Esophagus muscularis mucosa (tissue), 4 donors: Measurements from ENCODE around the gene PLBD2. TPM values are rescaled to one million over a fixed set of nuclear protein-coding genes. Genes with fewer than 3 reads are reported as not detected.

ENCODE experiments used
- DNase-seq: peaks from one replicate; pipeline ENCODE4 v3.0.0-alpha.2; 2017; ENCODE audit errors: extremely low spot score
- H3K27ac ChIP-seq, 4 donors: fragments of 200-600 bp; sonication (generic); replicated peaks in 1 of 4; 1 replicate in 3 of 4; 2 replicates in 1 of 4; pipeline ENCODE4 v1.5.1; 2016 to 2019; ENCODE audit warnings: mild to moderate bottlenecking in 1 of 4
- H3K27me3 ChIP-seq, 4 donors: fragments of 200-600 bp; sonication (generic); one replicate each; pipeline versions ENCODE4 v1.5.1 to v1.6.0; 2016 to 2019
- H3K36me3 ChIP-seq, 4 donors: fragments of 200-600 bp; sonication (generic); one replicate each; pipeline ENCODE4 v1.5.1; 2016 to 2019
- H3K4me1 ChIP-seq, 4 donors: fragments of 200-600 bp; sonication (generic); one replicate each; pipeline ENCODE4 v1.5.1; 2016 to 2019
- H3K4me3 ChIP-seq, 4 donors: fragments of 200-600 bp; sonication (generic); 1 replicate in 2 of 4; 2 replicates in 2 of 4; pipeline ENCODE4 v1.5.1; 2016 to 2019; ENCODE audit warnings: mild to moderate bottlenecking in 4 of 4, moderate library complexity in 1 of 4
- H3K9me3 ChIP-seq, 4 donors: fragments of 200-600 bp; sonication (generic); 1 replicate in 3 of 4; 2 replicates in 1 of 4; pipeline ENCODE4 v1.5.1; 2016 to 2019
- EP300 ChIP-seq: sonication (generic); formaldehyde crosslinking; IDR thresholded peaks from one replicate; pipeline ENCODE4 v1.6.1; 2017; ENCODE audit warnings: antibody characterized with exemption
- POLR2A ChIP-seq: fragments of 450-650 bp; IDR thresholded peaks from one replicate; pipeline ENCODE4 v1.6.1; 2017; ENCODE audit warnings: antibody characterized with exemption, moderate library complexity, mild to moderate bottlenecking, low read depth
- POLR2AphosphoS5 ChIP-seq, 2 donors: sonication (generic); formaldehyde crosslinking; IDR thresholded peaks; one replicate each; pipeline ENCODE4 v1.6.1; 2017; ENCODE audit warnings: antibody characterized with exemption in 2 of 2
- WGBS: methylation state at CpG from one replicate; pipeline ENCODE4 v1.1.5; 2018; 5-methylcytosine and 5-hydroxymethylcytosine counted together
- intact Hi-C: fragments of 100-400 bp; cut with DNase I; formaldehyde crosslinking; loops from one replicate; pipeline ENCODE4 v1.15.1; 2023
- total RNA-seq, 4 donors: library from RNA; depleted of rRNA; stranded (reverse); fragments of >200 nt; gene quantifications; one replicate each; pipeline versions ENCODE4 v1.1.0 to v1.2.1, GENCODE V29; 2016
- TF ChIP-seq, protein P1 (sequence below), 3 experiments: fragments of 200-600 bp in 2 of 3; fragments of 450-650 bp in 1 of 3; sonication (generic) in 2 of 3; IDR thresholded peaks; one replicate each; pipeline ENCODE4 v1.5.1; 2017 to 2019; ENCODE audit warnings: antibody characterized with exemption in 3 of 3, mild to moderate bottlenecking in 2 of 3, moderate library complexity in 1 of 3

Gene PLBD2
- total RNA-seq, 4 donors from 2014 or later = 30.2 to 60.9 (median 33.1) TPM

DNA sequence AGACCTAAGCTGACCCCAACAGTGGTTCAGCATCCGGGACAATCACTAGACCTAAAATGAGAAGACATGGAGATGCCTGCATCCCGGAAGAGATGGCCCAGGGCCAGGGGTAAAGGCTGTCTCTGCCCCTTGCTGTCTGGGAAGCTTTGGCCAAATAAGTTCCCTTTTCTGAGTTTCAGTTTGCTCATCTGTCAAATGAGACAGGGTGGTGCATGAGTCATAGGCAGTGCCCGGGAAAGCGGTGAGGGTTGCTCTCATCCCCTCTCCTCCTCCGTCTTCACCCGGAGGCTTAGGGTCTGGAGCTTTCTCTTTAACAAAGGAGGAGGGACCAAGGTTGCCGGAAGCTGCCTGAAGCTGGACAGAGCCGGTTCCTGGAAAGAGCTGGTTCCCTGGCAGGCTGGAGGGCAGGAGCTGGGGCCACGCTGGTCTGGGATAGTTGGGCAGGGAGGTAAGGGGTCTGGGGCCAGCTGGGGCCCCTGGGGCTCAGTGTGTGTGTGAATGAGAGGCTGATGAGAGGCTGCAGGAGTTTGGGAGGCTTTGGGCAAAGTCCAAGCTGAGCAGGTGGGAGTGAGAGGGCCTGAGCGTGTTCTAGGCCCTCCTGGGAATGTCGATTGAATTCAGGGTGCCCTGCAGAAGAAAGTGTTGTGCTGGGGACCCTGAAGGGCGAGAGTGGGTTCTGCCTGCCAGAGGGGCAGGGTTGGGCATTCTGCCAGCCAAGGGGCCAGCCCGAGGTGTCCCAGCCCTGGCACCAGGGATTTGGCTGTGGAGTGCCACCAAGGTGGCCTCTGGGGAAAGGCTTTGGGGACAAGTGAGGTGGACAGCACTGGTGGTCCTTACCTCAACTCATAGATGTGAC lies 63.9 kb downstream of the PLBD2 start, which contains the start of gene SDSL:
Gene SDSL, plus strand, starts transcription at position 351 of the 856 bp plus-strand sequence. CDS start 5,603 bp downstream, outside the sequence.
- Histone ChIP-seq H3K27ac (peak within 1 kb of the TSS; percentile 40 to 62 (median 58)), H3K36me3 (no peaks in the 10 kb centered on the region), H3K9me3 (no peaks in the 10 kb centered on the region), H3K4me3 (peak within 1 kb of the TSS; percentile 52 to 67 (median 56)), H3K4me1 (peaks cover 8 to 21% (median 16%) of the 10 kb centered on the region in 4 donors), H3K27me3 (no peaks in the 10 kb centered on the region)
- TF ChIP-seq POLR2A (no peak), POLR2AphosphoS5 (IDR thresholded peaks at IDR 0.05) (peak in 1 of 2 donors; percentile 61), EP300 (no peak)
- TF ChIP-seq, protein P1, sequence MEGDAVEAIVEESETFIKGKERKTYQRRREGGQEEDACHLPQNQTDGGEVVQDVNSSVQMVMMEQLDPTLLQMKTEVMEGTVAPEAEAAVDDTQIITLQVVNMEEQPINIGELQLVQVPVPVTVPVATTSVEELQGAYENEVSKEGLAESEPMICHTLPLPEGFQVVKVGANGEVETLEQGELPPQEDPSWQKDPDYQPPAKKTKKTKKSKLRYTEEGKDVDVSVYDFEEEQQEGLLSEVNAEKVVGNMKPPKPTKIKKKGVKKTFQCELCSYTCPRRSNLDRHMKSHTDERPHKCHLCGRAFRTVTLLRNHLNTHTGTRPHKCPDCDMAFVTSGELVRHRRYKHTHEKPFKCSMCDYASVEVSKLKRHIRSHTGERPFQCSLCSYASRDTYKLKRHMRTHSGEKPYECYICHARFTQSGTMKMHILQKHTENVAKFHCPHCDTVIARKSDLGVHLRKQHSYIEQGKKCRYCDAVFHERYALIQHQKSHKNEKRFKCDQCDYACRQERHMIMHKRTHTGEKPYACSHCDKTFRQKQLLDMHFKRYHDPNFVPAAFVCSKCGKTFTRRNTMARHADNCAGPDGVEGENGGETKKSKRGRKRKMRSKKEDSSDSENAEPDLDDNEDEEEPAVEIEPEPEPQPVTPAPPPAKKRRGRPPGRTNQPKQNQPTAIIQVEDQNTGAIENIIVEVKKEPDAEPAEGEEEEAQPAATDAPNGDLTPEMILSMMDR (IDR thresholded peaks at IDR 0.05) = no peak
- intact Hi-C loops = loop anchor here (10.0 kb wide), 2 partner anchors 107 to 217 kb away; no protein-coding TSS in a partner anchor
- DNase-seq = peak; percentile 95
- 8% methylated on average over 11 of the region's 13 CpGs for WGBS

GRCh38 chr12:113422886-113423669 lies 64.7 kb downstream of the PLBD2 start:
- peak overlapping the region; percentile 52 to 67 (median 56) for H3K4me3 ChIP-seq
- peaks cover 8 to 21% (median 16%) of the 10 kb centered on the region in 4 donors for H3K4me1 ChIP-seq
- H3K27ac ChIP-seq = peak overlapping the region; percentile 40 to 62 (median 58)
- TF ChIP-seq, protein P1 (IDR thresholded peaks at IDR 0.05) = no peak
- TF ChIP-seq POLR2AphosphoS5 (IDR thresholded peaks at IDR 0.05) = no peak
- no peak for TF ChIP-seq POLR2A
- no peak for TF ChIP-seq EP300
- intact Hi-C loops = loop anchor here (10.0 kb wide), 2 partner anchors 108 to 218 kb away; no protein-coding TSS in a partner anchor
- H3K27me3 ChIP-seq = no peaks in the 10 kb centered on the region
- H3K36me3 ChIP-seq = no peaks in the 10 kb centered on the region
- DNase-seq = no peak
- no peaks in the 10 kb centered on the region for H3K9me3 ChIP-seq
- WGBS = 85% methylated on average over 6 of the region's 6 CpGs

GRCh38 chr12:113424456-113424855 lies 66.1 kb downstream of the PLBD2 start:
- no peak overlapping the region for H3K27ac ChIP-seq
- H3K9me3 ChIP-seq = no peaks in the 10 kb centered on the region
- H3K36me3 ChIP-seq = no peaks in the 10 kb centered on the region
- peaks cover 0 to 10% (median 0%) of the 10 kb centered on the region in 4 donors for H3K27me3 ChIP-seq
- intact Hi-C loops = loop anchor here (10.0 kb wide), 2 partner anchors 110 to 220 kb away; no protein-coding TSS in a partner anchor
- no peak overlapping the region for H3K4me3 ChIP-seq
- H3K4me1 ChIP-seq = peaks cover 8 to 17% (median 16%) of the 10 kb centered on the region in 4 donors
- no peak for TF ChIP-seq EP300
- no peak for TF ChIP-seq POLR2A
- TF ChIP-seq, protein P1 (IDR thresholded peaks at IDR 0.05) = no peak
- TF ChIP-seq POLR2AphosphoS5 (IDR thresholded peaks at IDR 0.05) = no peak
- 89% methylated on average over 1 of the region's 1 CpG for WGBS
- DNase-seq = no peak

- WGBS = 60% methylated on average over 16 of the region's 20 CpGs
- DNase-seq = no peak
- TF ChIP-seq POLR2AphosphoS5 (IDR thresholded peaks at IDR 0.05) (no peak), POLR2A (no peak), EP300 (no peak)
- TF ChIP-seq, protein P1 (IDR thresholded peaks at IDR 0.05) = peak; percentile 61 to 81 (median 63)
- peaks cover 8 to 17% (median 16%) of the 10 kb centered on the region in 4 donors for H3K4me1 ChIP-seq
- no peak overlapping the region for H3K4me3 ChIP-seq
- intact Hi-C loops = loop anchor here (10.0 kb wide), 2 partner anchors 110 to 220 kb away; no protein-coding TSS in a partner anchor
- H3K9me3 ChIP-seq = no peaks in the 10 kb centered on the region
- peaks cover 0 to 10% (median 0%) of the 10 kb centered on the region in 4 donors for H3K27me3 ChIP-seq
- H3K27ac ChIP-seq = no peak overlapping the region
- no peaks in the 10 kb centered on the region for H3K36me3 ChIP-seq
These were observed 66.8 kb downstream of the PLBD2 start for GRCh38 chr12:113424915-113425823.
